ENCODE data around the gene ZNF407.

The ZNF407 gene

GRCh38 chr18:75105551-75106254, 508.0 kb downstream of the ZNF407 start:
- no peak for DNase-seq (ENCODE audit: low spot score)

- DNase-seq (ENCODE audit: low spot score) = no peak
These were observed 509.1 kb downstream of the ZNF407 start for GRCh38 chr18:75106746-75107145.

GRCh38 chr18:75107196-75107930, 509.7 kb downstream of the ZNF407 start:
- no peak for DNase-seq (ENCODE audit: low spot score)

- DNase-seq (ENCODE audit: low spot score) = no peak
These were observed 510.2 kb downstream of the ZNF407 start for GRCh38 chr18:75107931-75108276.

GRCh38 chr18:75108579-75109318, 511.1 kb downstream of the ZNF407 start:
- DNase-seq (ENCODE audit: low spot score) = no peak

GRCh38 chr18:75109319-75109691, 511.6 kb downstream of the ZNF407 start:
- no peak for DNase-seq (ENCODE audit: low spot score)

GRCh38 chr18:75109819-75110218, 512.1 kb downstream of the ZNF407 start:
- DNase-seq (ENCODE audit: low spot score) = no peak

- no peak for DNase-seq (ENCODE audit: low spot score)
These were observed 512.6 kb downstream of the ZNF407 start for GRCh38 chr18:75110311-75110710.

- no peak for DNase-seq (ENCODE audit: low spot score)
These were observed 513.3 kb downstream of the ZNF407 start for GRCh38 chr18:75110846-75111415.

- no peak for DNase-seq (ENCODE audit: low spot score)
These were observed 514.1 kb downstream of the ZNF407 start for GRCh38 chr18:75111760-75112159.

GRCh38 chr18:75112186-75113096, 514.8 kb downstream of the ZNF407 start:
- no peak for DNase-seq (ENCODE audit: low spot score)

- DNase-seq (ENCODE audit: low spot score) = no peak
These were observed 515.8 kb downstream of the ZNF407 start for GRCh38 chr18:75113455-75113854.

- DNase-seq (ENCODE audit: low spot score) = no peak
These were observed 516.6 kb downstream of the ZNF407 start for GRCh38 chr18:75114231-75114764.

Data from hematopoietic multipotent progenitor cell treated with erythropoietin and hydrocortisone succinate and interleukin-3 and kit ligand, for 17 days (in vitro differentiated cells).